Psoas muscle (tissue), 8 donors: ENCODE data around the gene SSBP3. TPM values are rescaled to one million over a fixed set of nuclear protein-coding genes. Genes with fewer than 3 reads are reported as not detected.

ENCODE experiments used
- ATAC-seq, 4 donors: fragments of 200-7000 bp; cut with Tn5 transposase; one replicate each; pipeline ENCODE4 v1.9.1; 2020; ENCODE audit warnings: moderate library complexity in 3 of 4, mild to moderate bottlenecking in 2 of 4
- DNase-seq, 2 donors: peaks; one replicate each; pipeline ENCODE4 v3.0.0-alpha.2; 2020
- H3K27ac ChIP-seq: fragments of 200-600 bp; one replicate; pipeline ENCODE4 v1.8.0; 2022
- H3K27me3 ChIP-seq, 3 donors: fragments of 200-600 bp in 1 of 3; one replicate each; pipeline versions ENCODE4 v1.6.1 to v1.8.0; 2013 to 2022; ENCODE audit warnings: low read length in 2 of 3, mild to moderate bottlenecking in 2 of 3, moderate library complexity in 1 of 3; ENCODE audit not compliant: insufficient read depth in 3 of 3
- H3K36me3 ChIP-seq, 2 donors: fragments of 200-600 bp in 1 of 2; one replicate each; pipeline versions ENCODE4 v1.6.1 to v1.8.0; 2013 to 2022; ENCODE audit warnings: low read depth in 1 of 2, mild to moderate bottlenecking in 1 of 2, moderate library complexity in 1 of 2; ENCODE audit not compliant: insufficient read depth in 1 of 2
- H3K4me1 ChIP-seq: fragments of 200-600 bp; one replicate; pipeline ENCODE4 v1.8.0; 2022
- H3K4me3 ChIP-seq: fragments of 200-600 bp; one replicate; pipeline ENCODE4 v1.8.0; 2022; ENCODE audit warnings: mild to moderate bottlenecking
- H3K9me3 ChIP-seq: fragments of 200-600 bp; one replicate; pipeline ENCODE4 v1.8.0; 2022
- WGBS, 3 donors: extraction: QIAGEN DNeasy Blood & Tissue Kit; methylation state at CpG; one replicate each; pipeline versions ENCODE4 v1.1.6 to v1.1.7; 2013; 5-methylcytosine and 5-hydroxymethylcytosine counted together
- intact Hi-C, 2 donors: fragments of 100-400 bp; cut with DNase I; formaldehyde crosslinking; loops; one replicate each; pipeline versions ENCODE4 v1.11.0 to v1.14.2; 2022
- polyA plus RNA-seq, 3 donors: library from polyadenylated mRNA; stranded (reverse); fragments of 200-250 nt; gene quantifications; one replicate each; pipeline ENCODE4 v1.2.3, GENCODE V29; 2013
- total RNA-seq, 4 donors: library from RNA; stranded (reverse); fragmentation: NEBNext Ultra II Directional in 2 of 4; extraction: Animal tissue kit (Norgen Biotek cat#: 25700) in 2 of 4; gene quantifications; one replicate each; pipeline versions ENCODE4 v1.2.1 to v1.2.4, GENCODE V29; 2021 to 2023
- TF ChIP-seq, protein P1 (sequence below): fragments of 200-600 bp; IDR thresholded peaks from one replicate; pipeline ENCODE4 v1.8.0; 2022; ENCODE audit warnings: antibody characterized with exemption
- donor health status: healthy with polysubstance abuse.
- donor health status: DM: no; HTN: no; CAD: no; lungs with moderate emphysema.
- donor health status: Bipolar disorder and iron deficiency.
- donor health status: healthy.
- donor health status: DM: yes; HTN: yes; CAD: no.
- donor health status: DM: no; HTN: no; CAD: no.
- donor health status: DM: no; HTN: no; CAD: no.
- donor health status: DM: yes; HTN: yes; CAD: no.

The SSBP3 gene
- total and polyA plus RNA-seq, 7 donors, result 7.9 to 24.2 (median 21.6) TPM

DNA sequence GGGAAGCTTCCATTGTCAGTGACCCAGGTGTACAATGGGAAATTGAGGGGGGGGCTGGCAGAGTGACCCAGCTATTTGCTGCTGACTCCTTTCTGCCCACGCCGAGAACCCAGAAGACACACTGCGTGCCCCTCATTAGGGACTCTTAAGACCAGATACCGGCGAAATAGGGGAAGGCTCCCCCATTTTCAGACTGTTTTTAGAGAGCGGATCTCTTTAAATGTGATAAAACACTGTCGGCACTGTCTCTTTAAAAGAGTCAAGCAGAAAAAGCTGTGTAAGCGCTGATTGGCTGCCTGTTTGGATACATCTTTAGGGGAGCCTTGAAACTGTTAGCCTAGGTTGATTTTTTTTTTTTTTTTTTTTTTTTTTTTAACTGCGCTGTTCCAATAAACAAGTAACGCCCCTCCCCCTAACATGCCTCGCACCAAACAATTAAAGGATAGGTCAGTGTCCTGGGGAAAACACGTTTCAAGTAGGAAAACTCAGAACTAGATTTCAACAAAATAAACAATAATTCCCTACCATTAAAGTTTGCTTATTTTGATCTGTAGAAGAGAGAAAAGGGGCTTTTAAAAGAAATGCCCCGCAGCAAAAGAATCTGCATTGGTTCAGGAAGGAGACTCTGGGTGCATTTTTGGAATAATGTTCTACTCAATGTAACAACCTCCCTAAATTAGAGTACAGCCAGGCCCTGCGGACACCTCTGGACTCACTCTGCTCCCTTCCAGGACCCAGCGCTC is 1.4 kb upstream of the SSBP3 start:
- Histone ChIP-seq H3K36me3 (no peaks in the 10 kb centered on the region), H3K27me3 (no peaks in the 10 kb centered on the region), H3K4me1 (peaks cover 44% of the 10 kb centered on the region), H3K27ac (peak overlapping the region; percentile 89), H3K4me3 (peak overlapping the region; percentile 91), H3K9me3 (no peaks in the 10 kb centered on the region)
- intact Hi-C loops, result loop anchor here (1.0 to 5.0 kb wide), 2 partner anchors 81 to 285 kb away; no protein-coding TSS in a partner anchor
- DNase-seq (peak; percentile 47 to 58), ATAC-seq (peak; percentile 63 to 80 (median 70))
- 9 to 10% (median 10%) methylated on average over 15 of the region's 15 CpGs for WGBS, 3 donors
- TF ChIP-seq, protein P1, sequence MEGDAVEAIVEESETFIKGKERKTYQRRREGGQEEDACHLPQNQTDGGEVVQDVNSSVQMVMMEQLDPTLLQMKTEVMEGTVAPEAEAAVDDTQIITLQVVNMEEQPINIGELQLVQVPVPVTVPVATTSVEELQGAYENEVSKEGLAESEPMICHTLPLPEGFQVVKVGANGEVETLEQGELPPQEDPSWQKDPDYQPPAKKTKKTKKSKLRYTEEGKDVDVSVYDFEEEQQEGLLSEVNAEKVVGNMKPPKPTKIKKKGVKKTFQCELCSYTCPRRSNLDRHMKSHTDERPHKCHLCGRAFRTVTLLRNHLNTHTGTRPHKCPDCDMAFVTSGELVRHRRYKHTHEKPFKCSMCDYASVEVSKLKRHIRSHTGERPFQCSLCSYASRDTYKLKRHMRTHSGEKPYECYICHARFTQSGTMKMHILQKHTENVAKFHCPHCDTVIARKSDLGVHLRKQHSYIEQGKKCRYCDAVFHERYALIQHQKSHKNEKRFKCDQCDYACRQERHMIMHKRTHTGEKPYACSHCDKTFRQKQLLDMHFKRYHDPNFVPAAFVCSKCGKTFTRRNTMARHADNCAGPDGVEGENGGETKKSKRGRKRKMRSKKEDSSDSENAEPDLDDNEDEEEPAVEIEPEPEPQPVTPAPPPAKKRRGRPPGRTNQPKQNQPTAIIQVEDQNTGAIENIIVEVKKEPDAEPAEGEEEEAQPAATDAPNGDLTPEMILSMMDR, result no peak

DNA sequence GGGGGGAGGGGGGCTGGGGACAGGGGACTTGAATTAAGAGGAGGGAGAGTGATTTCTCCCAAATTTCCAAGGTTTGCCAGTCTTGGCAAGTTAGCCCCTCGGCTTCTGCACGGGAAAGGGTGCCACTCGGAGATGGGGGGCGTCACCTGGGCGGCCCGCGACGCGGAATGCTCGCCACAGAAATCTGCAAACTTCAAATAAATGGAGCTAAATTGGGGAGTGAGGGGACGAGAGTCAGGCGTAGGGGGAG is 885 bp upstream of the SSBP3 start:
- 0 to 1% (median 0%) methylated on average over 12 of the region's 12 CpGs for WGBS, 3 donors
- intact Hi-C loops, result loop anchor here (5.0 kb wide), 1 partner anchor 285 kb away; no protein-coding TSS in a partner anchor
- Histone ChIP-seq H3K4me3 (peak overlapping the region; percentile 91), H3K4me1 (peaks cover 49% of the 10 kb centered on the region), H3K36me3 (no peaks in the 10 kb centered on the region), H3K27ac (peak overlapping the region; percentile 89), H3K27me3 (no peaks in the 10 kb centered on the region), H3K9me3 (no peaks in the 10 kb centered on the region)
- TF ChIP-seq, protein P1, result no peak
- DNase-seq, result peak in 1 of 2 donors; percentile 59
- no peak for ATAC-seq

DNA sequence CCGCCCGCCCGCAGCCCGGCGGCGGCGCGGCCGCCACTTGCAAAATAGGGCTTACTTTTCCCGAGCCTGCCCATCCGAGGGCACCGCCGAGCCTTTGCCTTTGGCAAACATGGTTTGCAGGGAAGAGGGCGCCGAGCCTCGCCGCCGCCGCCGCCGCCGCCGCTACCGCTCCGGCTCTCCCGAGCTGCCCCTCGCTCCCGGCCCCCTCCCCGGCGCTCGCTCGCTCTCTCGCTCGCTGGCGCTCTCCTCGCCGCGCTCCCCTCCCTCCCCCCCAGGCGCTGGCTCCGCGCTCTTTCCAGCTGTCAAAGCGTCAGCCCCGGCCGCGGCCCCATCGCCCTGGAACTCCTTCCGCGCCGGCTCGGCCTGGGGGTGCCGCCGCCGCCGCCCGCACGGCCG is 298 bp downstream of the SSBP3 start:
- intact Hi-C loops, result loop anchor here (2.0 to 5.0 kb wide), 2 partner anchors 131 to 284 kb away; no protein-coding TSS in a partner anchor
- Histone ChIP-seq H3K4me3 (peak overlapping the region; percentile 91), H3K4me1 (peaks cover 57% of the 10 kb centered on the region), H3K27ac (peak overlapping the region; percentile 89), H3K9me3 (no peaks in the 10 kb centered on the region), H3K36me3 (peaks cover 0 to 1% of the 10 kb centered on the region in 2 donors), H3K27me3 (no peaks in the 10 kb centered on the region)
- WGBS, 3 donors, result 0% methylated on average over 13 to 54 of the region's 57 CpGs
- TF ChIP-seq, protein P1, result no peak
- DNase-seq, result no peak
- ATAC-seq, result no peak

DNA sequence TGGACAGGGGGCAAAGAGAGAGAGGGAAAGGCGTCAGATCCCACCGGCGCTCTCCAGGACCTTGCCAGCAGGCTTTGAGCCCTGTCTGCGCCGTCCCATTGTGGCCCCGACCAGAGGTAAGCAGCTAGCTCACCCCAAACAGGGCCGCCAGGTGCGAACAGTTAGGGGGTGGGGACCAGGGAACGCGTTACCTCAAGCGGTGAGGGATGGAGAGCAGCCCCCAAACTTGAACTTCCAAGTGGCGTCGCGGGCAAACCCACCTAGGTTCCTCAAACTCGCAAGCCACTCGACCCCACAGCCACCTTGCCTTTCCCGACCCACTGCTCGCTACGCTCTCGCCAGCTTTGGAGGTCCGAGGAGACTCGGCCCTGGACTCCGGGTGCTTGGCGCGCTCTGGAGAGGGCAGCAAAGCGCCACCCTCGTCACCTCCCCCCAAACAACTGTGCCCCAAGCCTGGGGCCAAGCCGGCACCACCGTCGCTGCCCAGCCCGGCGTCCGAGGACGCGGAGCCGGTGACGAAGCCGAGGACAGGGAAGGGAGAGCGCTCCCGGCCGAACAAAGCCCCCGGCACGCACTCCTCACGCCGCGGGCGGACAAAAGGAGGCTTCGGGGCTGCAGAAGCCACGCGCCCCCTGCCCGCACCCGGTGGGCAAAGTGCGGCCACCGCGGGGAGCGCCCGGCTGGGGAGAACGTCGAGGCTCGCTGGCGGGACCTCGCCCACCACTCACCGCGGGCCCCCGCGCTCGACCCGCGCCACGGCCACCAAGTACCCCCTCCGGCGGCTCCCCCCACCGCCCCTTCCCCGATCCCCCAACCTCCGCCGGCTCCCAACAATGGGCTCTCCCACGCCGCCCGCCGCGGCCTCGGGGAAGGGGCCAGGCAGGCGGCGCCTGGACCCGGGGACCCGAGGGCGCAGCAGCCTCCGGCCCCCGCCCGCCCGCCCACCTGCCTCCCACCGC is 976 bp downstream of the SSBP3 start:
- peaks cover 64% of the 10 kb centered on the region for H3K4me1 ChIP-seq
- no peaks in the 10 kb centered on the region for H3K9me3 ChIP-seq
- H3K27ac ChIP-seq, result peak overlapping the region; percentile 89
- ATAC-seq, result peak in 3 of 4 donors; percentile 5 to 28 (median 16)
- peaks cover 0 to 8% of the 10 kb centered on the region in 2 donors for H3K36me3 ChIP-seq
- peak; percentile 31 to 67 for DNase-seq
- TF ChIP-seq, protein P1, result no peak
- peak overlapping the region; percentile 91 for H3K4me3 ChIP-seq
- intact Hi-C loops, result loop anchor here (2.0 to 5.0 kb wide), 6 partner anchors 73 to 283 kb away; partner anchors contain the start of genes CYB5RL (in 1 of the 2) and MRPL37 (in 1 of the 2)
- 6 to 8% (median 7%) methylated on average over 64 to 89 of the region's 92 CpGs for WGBS, 3 donors
- H3K27me3 ChIP-seq, result no peaks in the 10 kb centered on the region
